Uterus (tissue), 4 donors: ENCODE measurements around the gene DERL3. TPM values are rescaled to one million over a fixed set of nuclear protein-coding genes. Genes with fewer than 3 reads are reported as not detected.

Experiments
- DNase-seq, 2 donors: peaks; one replicate each; pipeline ENCODE4 v3.0.0-alpha.2; 2019 to 2020
- H3K27ac ChIP-seq, 2 donors: fragments of 200-600 bp; sonication (generic); 1 replicate in 1 of 2; 2 replicates in 1 of 2; pipeline ENCODE4 v1.5.1; 2016 to 2018
- H3K27me3 ChIP-seq, 2 donors: fragments of 200-600 bp; sonication (generic); one replicate each; pipeline ENCODE4 v1.5.1; 2018 to 2019; ENCODE audit warnings: control low read depth in 1 of 2
- H3K36me3 ChIP-seq, 2 donors: fragments of 200-600 bp; sonication (generic); one replicate each; pipeline ENCODE4 v1.5.1; 2019; ENCODE audit warnings: control low read depth in 1 of 2
- H3K4me1 ChIP-seq, 2 donors: fragments of 200-600 bp; sonication (generic); one replicate each; pipeline ENCODE4 v1.5.1; 2018 to 2019; ENCODE audit warnings: control low read depth in 1 of 2
- H3K4me3 ChIP-seq, 2 donors: fragments of 200-600 bp; sonication (generic); 1 replicate in 1 of 2; 2 replicates in 1 of 2; pipeline ENCODE4 v1.5.1; 2018 to 2019; ENCODE audit warnings: mild to moderate bottlenecking in 1 of 2
- H3K9me3 ChIP-seq, 2 donors: fragments of 200-600 bp; sonication (generic); one replicate each; pipeline ENCODE4 v1.5.1; 2019; ENCODE audit warnings: control low read depth in 1 of 2
- CTCF ChIP-seq, 4 experiments: fragments of 200-600 bp in 2 of 4; fragments of 450-650 bp in 2 of 4; sonication (generic) in 2 of 4; IDR thresholded peaks; one replicate each; pipeline ENCODE4 v1.5.1; 2016 to 2019; ENCODE audit warnings: antibody characterized with exemption in 4 of 4, mild to moderate bottlenecking in 2 of 4, moderate library complexity in 1 of 4
- POLR2A ChIP-seq, 2 donors: fragments of 450-650 bp; IDR thresholded peaks; one replicate each; pipeline ENCODE4 v1.6.1; 2016; ENCODE audit warnings: antibody characterized with exemption in 2 of 2, mild to moderate bottlenecking in 1 of 2, moderate library complexity in 1 of 2
- intact Hi-C: fragments of 100-400 bp; cut with DNase I; formaldehyde crosslinking; loops from one replicate; pipeline ENCODE4 v1.15.1; 2023; ENCODE audit warnings: low total_unique reads
- total RNA-seq, 4 donors: library from RNA; depleted of rRNA in 3 of 4; stranded (reverse); fragments of >200 nt in 3 of 4; gene quantifications; one replicate each; pipeline versions ENCODE4 v1.1.0 to v1.2.4, GENCODE V29; 2014 to 2023
- donor health status: DM: yes; HTN: yes; CAD: no.

The DERL3 gene
- total RNA-seq, 4 donors from 2014 or later: 0.95 to 1.2 TPM; not detected in 2

GRCh38 chr22:23841292-23841691 is 2.5 kb upstream of the DERL3 start:
- peaks cover 0 to 15% of the 10 kb centered on the region in 2 donors for H3K4me1 ChIP-seq
- no peak overlapping the region for H3K4me3 ChIP-seq
- TF ChIP-seq POLR2A (IDR thresholded peaks at IDR 0.05) (no peak), CTCF (IDR thresholded peaks at IDR 0.05) (no peak)
- no peak for DNase-seq
- no peaks in the 10 kb centered on the region for H3K9me3 ChIP-seq
- H3K27ac ChIP-seq: no peak overlapping the region
- intact Hi-C loops: loop anchor here (10.0 kb wide), 1 partner anchor 296 kb away; no protein-coding TSS in a partner anchor
- no peaks in the 10 kb centered on the region for H3K27me3 ChIP-seq
- H3K36me3 ChIP-seq: no peaks in the 10 kb centered on the region

GRCh38 chr22:23840026-23840425 is 1.2 kb upstream of the DERL3 start:
- Histone ChIP-seq H3K27ac (no peak overlapping the region), H3K27me3 (no peaks in the 10 kb centered on the region), H3K4me1 (peaks cover 0 to 15% of the 10 kb centered on the region in 2 donors), H3K4me3 (no peak overlapping the region), H3K36me3 (no peaks in the 10 kb centered on the region), H3K9me3 (no peaks in the 10 kb centered on the region)
- intact Hi-C loops: loop anchor here (10.0 kb wide), 1 partner anchor 295 kb away; no protein-coding TSS in a partner anchor
- no peak for DNase-seq
- TF ChIP-seq POLR2A (IDR thresholded peaks at IDR 0.05) (no peak), CTCF (IDR thresholded peaks at IDR 0.05) (no peak)

GRCh38 chr22:23837911-23838680 is 710 bp downstream of the DERL3 start:
- Histone ChIP-seq H3K27ac (no peak overlapping the region), H3K4me3 (peak overlapping the region; percentile 15 to 33), H3K4me1 (peaks cover 0 to 15% of the 10 kb centered on the region in 2 donors), H3K27me3 (no peaks in the 10 kb centered on the region), H3K9me3 (no peaks in the 10 kb centered on the region), H3K36me3 (no peaks in the 10 kb centered on the region)
- TF ChIP-seq CTCF (IDR thresholded peaks at IDR 0.05) (no peak), POLR2A (IDR thresholded peaks at IDR 0.05) (no peak)
- intact Hi-C loops: no loop called here
- no peak for DNase-seq

- Histone ChIP-seq H3K4me3 (no peak overlapping the region), H3K27ac (no peak overlapping the region), H3K27me3 (no peaks in the 10 kb centered on the region), H3K4me1 (peaks cover 0 to 15% of the 10 kb centered on the region in 2 donors), H3K9me3 (no peaks in the 10 kb centered on the region), H3K36me3 (no peaks in the 10 kb centered on the region)
- no peak for TF ChIP-seq POLR2A (IDR thresholded peaks at IDR 0.05)
- no peak for TF ChIP-seq CTCF (IDR thresholded peaks at IDR 0.05)
- DNase-seq: no peak
- intact Hi-C loops: no loop called here
These were observed 1.3 kb downstream of the DERL3 start for GRCh38 chr22:23837496-23837859.

GRCh38 chr22:23836692-23837495 is 1.9 kb downstream of the DERL3 start:
- Histone ChIP-seq H3K27me3 (no peaks in the 10 kb centered on the region), H3K4me1 (peaks cover 0 to 15% of the 10 kb centered on the region in 2 donors), H3K4me3 (no peak overlapping the region), H3K36me3 (no peaks in the 10 kb centered on the region), H3K27ac (no peak overlapping the region), H3K9me3 (no peaks in the 10 kb centered on the region)
- no peak for DNase-seq
- intact Hi-C loops: no loop called here
- no peak for TF ChIP-seq POLR2A (IDR thresholded peaks at IDR 0.05)
- TF ChIP-seq CTCF (IDR thresholded peaks at IDR 0.05): no peak
